HCT116 (cell line): Measurements from ENCODE around the gene ZDHHC22. TPM values are rescaled to one million over a fixed set of nuclear protein-coding genes. Genes with fewer than 3 reads are reported as not detected.

Experiments used
- ATAC-seq: fragments of 200-7000 bp; cut with Tn5 transposase; 2 replicates; pipeline ENCODE4 v1.9.1; 2020; ENCODE audit warnings: mild to moderate bottlenecking, moderate library complexity
- BruUV-seq: library from RNA; stranded (reverse); fragments of 400-500 nt; replicated peaks from 2 replicates; lab custom pipeline; 2021; lab: Mats Ljungman, UMichigan
- CTCF ChIA-PET: fragments of 300-600 bp; sonication (Branson Sonifier 250); formaldehyde crosslinking; loops from one replicate; lab custom pipeline; 2021; ENCODE audit warnings: antibody characterized with exemption; lab: Charles Lee
- POLR2A ChIA-PET: fragments of 300-600, 350-600 bp; sonication (Branson Sonifier 250); formaldehyde crosslinking; loops from one replicate; lab custom pipeline; 2021; ENCODE audit warnings: antibody characterized with exemption; lab: Charles Lee
- RAD21 ChIA-PET, 2 experiments: fragments of 300-600 bp; sonication (Branson Sonifier 250); formaldehyde crosslinking; loops; one replicate each; lab custom pipeline; 2023; ENCODE audit warnings: low total read pairs in 2 of 2; ENCODE audit not compliant: uncharacterized antibody in 2 of 2, unreplicated experiment in 2 of 2, low non-redundant PET in 1 of 2; lab: Charles Lee
- DNase-seq: peaks from one replicate; pipeline ENCODE4 v3.0.0-alpha.2; 2010; ENCODE audit warnings: low read depth, low spot score
- H2AFZ ChIP-seq: fragments of 200-600 bp; shearing (Covaris generic), sonication (generic); 2 replicates; pipeline ENCODE4 v1.6.1; 2017; ENCODE audit warnings: low read depth, mixed run types, mixed read lengths, antibody characterized with exemption, low read length; ENCODE audit not compliant: poor library complexity, severe bottlenecking
- H3K27ac ChIP-seq: 2 replicates; pipeline ENCODE4 v1.5.1; 2012; ENCODE audit warnings: low read depth, low read length
- H3K27me3 ChIP-seq: fragments of 200-600 bp; sonication (generic); 2 replicates; pipeline ENCODE4 v1.6.1; 2016; ENCODE audit warnings: mixed run types, low read length, mixed read lengths; ENCODE audit not compliant: insufficient read depth
- H3K36me3 ChIP-seq, 2 experiments: fragments of 200-500 bp in 1 of 2; fragments of 200-600 bp in 1 of 2; sonication (Bioruptor generic) in 1 of 2; sonication (generic) in 1 of 2; 2 replicates each; pipeline versions ENCODE4 v1.5.1 to v1.6.1; 2014 to 2016; ENCODE audit warnings: low read length in 2 of 2, inconsistent platforms in 1 of 2, mixed read lengths in 1 of 2, mixed run types in 1 of 2; ENCODE audit not compliant: insufficient read depth in 2 of 2, control insufficient read depth in 1 of 2
- H3K4me1 ChIP-seq, 2 experiments: fragments of 200-600 bp in 1 of 2; sonication (generic) in 1 of 2; 2 replicates each; pipeline versions ENCODE4 v1.5.1 to v1.6.1; 2012 to 2017; ENCODE audit warnings: low read length in 2 of 2, inconsistent platforms in 1 of 2, mild to moderate bottlenecking in 1 of 2, mixed read lengths in 1 of 2, mixed run types in 1 of 2, moderate library complexity in 1 of 2; ENCODE audit not compliant: insufficient read depth in 2 of 2, control insufficient read depth in 1 of 2
- H3K4me2 ChIP-seq: fragments of 200-600 bp; sonication (generic); 2 replicates; pipeline ENCODE4 v1.6.1; 2017; ENCODE audit warnings: mixed run types, low read length, mixed read lengths
- H3K4me3 ChIP-seq, 2 experiments: fragments of 200-600 bp in 1 of 2; sonication (generic) in 1 of 2; replicated peaks in 1 of 2; 2 replicates each; pipeline ENCODE4 v1.5.1; 2011 to 2016; ENCODE audit warnings: low read length in 2 of 2, control low read depth in 1 of 2, low read depth in 1 of 2, mild to moderate bottlenecking in 1 of 2, mixed read lengths in 1 of 2, mixed run types in 1 of 2
- H3K79me2 ChIP-seq: fragments of 200-600 bp; sonication (generic); 2 replicates; pipeline ENCODE4 v1.6.1; 2017; ENCODE audit warnings: mild to moderate bottlenecking, mixed run types, low read length, moderate library complexity, mixed read lengths; ENCODE audit not compliant: insufficient read depth
- H3K9ac ChIP-seq: fragments of 200-600 bp; sonication (generic); 2 replicates; pipeline ENCODE4 v1.6.1; 2016; ENCODE audit warnings: low read length, mixed read lengths
- H3K9me2 ChIP-seq: fragments of 200-600 bp; sonication (generic), shearing (Covaris generic); 2 replicates; pipeline ENCODE4 v1.6.1; 2017; ENCODE audit warnings: mixed run types, mild to moderate bottlenecking, moderate library complexity; ENCODE audit not compliant: insufficient read depth
- H3K9me3 ChIP-seq, 2 experiments: fragments of 200-500 bp in 1 of 2; fragments of 200-600 bp in 1 of 2; sonication (Bioruptor generic) in 1 of 2; sonication (generic) in 1 of 2; 2 replicates each; pipeline ENCODE4 v1.6.1; 2014 to 2017; ENCODE audit warnings: low read length in 2 of 2, mixed read lengths in 2 of 2, inconsistent platforms in 1 of 2, low read depth in 1 of 2, mild to moderate bottlenecking in 1 of 2, mixed run types in 1 of 2, moderate library complexity in 1 of 2; ENCODE audit not compliant: control insufficient read depth in 1 of 2, insufficient read depth in 1 of 2
- H4K20me1 ChIP-seq: fragments of 200-600 bp; sonication (generic), shearing (Covaris generic); 2 replicates; pipeline ENCODE4 v1.6.1; 2017; ENCODE audit warnings: mixed run types, mild to moderate bottlenecking, moderate library complexity; ENCODE audit not compliant: insufficient read depth
- CBX3 ChIP-seq: IDR thresholded peaks from 2 replicates; pipeline ENCODE4 v1.6.1; 2012; ENCODE audit warnings: low read depth
- CEBPB ChIP-seq: IDR thresholded peaks from 2 replicates; pipeline ENCODE4 v1.6.1; 2012; ENCODE audit warnings: low read depth
- EGR1 ChIP-seq: IDR thresholded peaks from 2 replicates; pipeline ENCODE4 v1.6.1; 2012; ENCODE audit warnings: low read depth
- ELF1 ChIP-seq: IDR thresholded peaks from 2 replicates; pipeline ENCODE4 v1.6.1; 2012; ENCODE audit warnings: low read depth, borderline replicate concordance
- EZH2 ChIP-seq: fragments of 200-600 bp; sonication (generic); IDR thresholded peaks from 2 replicates; pipeline ENCODE4 v1.6.1; 2017; ENCODE audit warnings: antibody characterized with exemption, mixed run types
- EZH2phosphoT487 ChIP-seq: fragments of 200-600 bp; IDR thresholded peaks from 2 replicates; pipeline ENCODE4 v1.6.1; 2018; ENCODE audit warnings: antibody characterized with exemption, borderline replicate concordance
- POLR2AphosphoS5 ChIP-seq: IDR thresholded peaks from 2 replicates; pipeline ENCODE4 v1.6.1; 2011; ENCODE audit warnings: mild to moderate bottlenecking, low read depth, low read length, moderate library complexity
- RAD21 ChIP-seq: IDR thresholded peaks from 2 replicates; pipeline ENCODE4 v1.6.1; 2012; ENCODE audit warnings: low read depth, mild to moderate bottlenecking
- SIN3A ChIP-seq: IDR thresholded peaks from 2 replicates; pipeline ENCODE4 v1.6.1; 2012; ENCODE audit warnings: low read depth
- intact Hi-C: fragments of 100-400 bp; cut with micrococcal nuclease; formaldehyde crosslinking; loops from 2 replicates; pipeline ENCODE4 v1.10.0; 2022
- total RNA-seq: library from RNA; stranded (reverse); gene quantifications from one replicate; pipeline ENCODE4 v1.2.1, GENCODE V29; 2021; ENCODE audit not compliant: unreplicated experiment
- TF ChIP-seq, protein P1 (sequence below): IDR thresholded peaks from 2 replicates; pipeline ENCODE4 v1.6.1; 2012
- TF ChIP-seq, protein P2 (sequence below): IDR thresholded peaks from 2 replicates; pipeline ENCODE4 v1.6.1; 2012
- TF ChIP-seq, protein P3 (sequence below): IDR thresholded peaks from 2 replicates; pipeline ENCODE4 v1.6.1; 2012; ENCODE audit warnings: low read depth
- TF ChIP-seq, protein P4 (sequence below), 3 experiments: fragments of 200-600 bp in 1 of 3; sonication (generic) in 1 of 3; IDR thresholded peaks in 2 of 3; conservative IDR thresholded peaks in 1 of 3; 2 replicates each; pipeline ENCODE4 v1.5.1; 2012 to 2017; ENCODE audit warnings: low read depth in 2 of 3, low read length in 2 of 3, antibody characterized with exemption in 1 of 3, borderline replicate concordance in 1 of 3, control low read depth in 1 of 3, mild to moderate bottlenecking in 1 of 3, mixed read lengths in 1 of 3, mixed run types in 1 of 3, moderate library complexity in 1 of 3; ENCODE audit not compliant: insufficient read depth in 1 of 3

Gene ZDHHC22
- total RNA-seq, 1 experiment from 2014 or later, result 0.10 TPM

- Histone ChIP-seq H3K4me1 (peaks cover 22 to 39% of the 10 kb centered on the region in 2 experiments), H3K4me3 (no peak overlapping the region), H3K9me3 (no peaks in the 10 kb centered on the region), H2AFZ (no peak overlapping the region), H3K27ac (no peak overlapping the region), H3K36me3 (no peaks in the 10 kb centered on the region), H3K9ac (no peak overlapping the region), H3K79me2 (no peaks in the 10 kb centered on the region), H4K20me1 (no peaks in the 10 kb centered on the region), H3K9me2 (no peaks in the 10 kb centered on the region), H3K27me3 (no peaks in the 10 kb centered on the region), H3K4me2 (no peak overlapping the region)
- no peak for TF ChIP-seq CBX3
- no peak for TF ChIP-seq POLR2AphosphoS5
- TF ChIP-seq, protein P1, sequence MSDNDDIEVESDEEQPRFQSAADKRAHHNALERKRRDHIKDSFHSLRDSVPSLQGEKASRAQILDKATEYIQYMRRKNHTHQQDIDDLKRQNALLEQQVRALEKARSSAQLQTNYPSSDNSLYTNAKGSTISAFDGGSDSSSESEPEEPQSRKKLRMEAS, result no peak
- TF ChIP-seq RAD21, result no peak
- TF ChIP-seq EZH2phosphoT487, result no peak
- TF ChIP-seq ELF1, result no peak
- TF ChIP-seq SIN3A, result no peak
- no peak for TF ChIP-seq EGR1
- TF ChIP-seq, protein P2, sequence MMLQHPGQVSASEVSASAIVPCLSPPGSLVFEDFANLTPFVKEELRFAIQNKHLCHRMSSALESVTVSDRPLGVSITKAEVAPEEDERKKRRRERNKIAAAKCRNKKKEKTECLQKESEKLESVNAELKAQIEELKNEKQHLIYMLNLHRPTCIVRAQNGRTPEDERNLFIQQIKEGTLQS, result no peak
- TF ChIP-seq, protein P3, sequence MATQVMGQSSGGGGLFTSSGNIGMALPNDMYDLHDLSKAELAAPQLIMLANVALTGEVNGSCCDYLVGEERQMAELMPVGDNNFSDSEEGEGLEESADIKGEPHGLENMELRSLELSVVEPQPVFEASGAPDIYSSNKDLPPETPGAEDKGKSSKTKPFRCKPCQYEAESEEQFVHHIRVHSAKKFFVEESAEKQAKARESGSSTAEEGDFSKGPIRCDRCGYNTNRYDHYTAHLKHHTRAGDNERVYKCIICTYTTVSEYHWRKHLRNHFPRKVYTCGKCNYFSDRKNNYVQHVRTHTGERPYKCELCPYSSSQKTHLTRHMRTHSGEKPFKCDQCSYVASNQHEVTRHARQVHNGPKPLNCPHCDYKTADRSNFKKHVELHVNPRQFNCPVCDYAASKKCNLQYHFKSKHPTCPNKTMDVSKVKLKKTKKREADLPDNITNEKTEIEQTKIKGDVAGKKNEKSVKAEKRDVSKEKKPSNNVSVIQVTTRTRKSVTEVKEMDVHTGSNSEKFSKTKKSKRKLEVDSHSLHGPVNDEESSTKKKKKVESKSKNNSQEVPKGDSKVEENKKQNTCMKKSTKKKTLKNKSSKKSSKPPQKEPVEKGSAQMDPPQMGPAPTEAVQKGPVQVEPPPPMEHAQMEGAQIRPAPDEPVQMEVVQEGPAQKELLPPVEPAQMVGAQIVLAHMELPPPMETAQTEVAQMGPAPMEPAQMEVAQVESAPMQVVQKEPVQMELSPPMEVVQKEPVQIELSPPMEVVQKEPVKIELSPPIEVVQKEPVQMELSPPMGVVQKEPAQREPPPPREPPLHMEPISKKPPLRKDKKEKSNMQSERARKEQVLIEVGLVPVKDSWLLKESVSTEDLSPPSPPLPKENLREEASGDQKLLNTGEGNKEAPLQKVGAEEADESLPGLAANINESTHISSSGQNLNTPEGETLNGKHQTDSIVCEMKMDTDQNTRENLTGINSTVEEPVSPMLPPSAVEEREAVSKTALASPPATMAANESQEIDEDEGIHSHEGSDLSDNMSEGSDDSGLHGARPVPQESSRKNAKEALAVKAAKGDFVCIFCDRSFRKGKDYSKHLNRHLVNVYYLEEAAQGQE, result no peak
- TF ChIP-seq, protein P4, sequence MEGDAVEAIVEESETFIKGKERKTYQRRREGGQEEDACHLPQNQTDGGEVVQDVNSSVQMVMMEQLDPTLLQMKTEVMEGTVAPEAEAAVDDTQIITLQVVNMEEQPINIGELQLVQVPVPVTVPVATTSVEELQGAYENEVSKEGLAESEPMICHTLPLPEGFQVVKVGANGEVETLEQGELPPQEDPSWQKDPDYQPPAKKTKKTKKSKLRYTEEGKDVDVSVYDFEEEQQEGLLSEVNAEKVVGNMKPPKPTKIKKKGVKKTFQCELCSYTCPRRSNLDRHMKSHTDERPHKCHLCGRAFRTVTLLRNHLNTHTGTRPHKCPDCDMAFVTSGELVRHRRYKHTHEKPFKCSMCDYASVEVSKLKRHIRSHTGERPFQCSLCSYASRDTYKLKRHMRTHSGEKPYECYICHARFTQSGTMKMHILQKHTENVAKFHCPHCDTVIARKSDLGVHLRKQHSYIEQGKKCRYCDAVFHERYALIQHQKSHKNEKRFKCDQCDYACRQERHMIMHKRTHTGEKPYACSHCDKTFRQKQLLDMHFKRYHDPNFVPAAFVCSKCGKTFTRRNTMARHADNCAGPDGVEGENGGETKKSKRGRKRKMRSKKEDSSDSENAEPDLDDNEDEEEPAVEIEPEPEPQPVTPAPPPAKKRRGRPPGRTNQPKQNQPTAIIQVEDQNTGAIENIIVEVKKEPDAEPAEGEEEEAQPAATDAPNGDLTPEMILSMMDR (IDR thresholded peaks at IDR 0.05 in 2 of 3, conservative IDR thresholded peaks at IDR 0.05 in 1 of 3; ENCODE audit: borderline replicate concordance in 1 of 3, insufficient read depth in 1 of 3, low read depth in 2 of 3, low read length in 2 of 3), result no peak
- no peak for TF ChIP-seq EZH2
- no peak for TF ChIP-seq CEBPB
- BruUV-seq, result no TSS peak
- DNase-seq (no peak), ATAC-seq (no peak)
- intact Hi-C loops, result no loop called here
- RAD21 ChIA-PET, result no interaction called here
- POLR2A ChIA-PET, result no interaction called here
- CTCF ChIA-PET, result interaction anchor here (1.0 kb wide), 1 partner anchor 11 kb away, joined by 3 read pairs; no protein-coding TSS in a partner anchor
Measured at GRCh38 chr14:77120771-77121743, 20.5 kb downstream of the ZDHHC22 start.
